ENCODE measurements around the gene PNRC2. TPM values are rescaled to one million over a fixed set of nuclear protein-coding genes. Genes with fewer than 3 reads are reported as not detected.

PNRC2 gene
- total RNA-seq, 2 experiments from 2014 or later: 172 to 183 TPM

GRCh38 chr1:23958810-23959460 lies 693 bp upstream of the PNRC2 start:
- intact Hi-C loops (cut with DNase I, micrococcal nuclease): loop anchor here (1.0 to 10.0 kb wide), 6 partner anchors 21 to 786 kb away; partner anchors contain the start of genes SRSF10 (in 2 of the 2), CLIC4 (in 1 of the 2), FUCA1 (in 1 of the 2) and GALE (in 1 of the 2)
- Mint-ChIP-seq H3K27ac (peak overlapping the region; percentile 100), H3K9me3 (no peaks in the 10 kb centered on the region), H3K4me1 (ENCODE audit: low read depth) (peaks cover 57% of the 10 kb centered on the region), H3K4me3 (peak overlapping the region; percentile 100), H3K27me3 (no peaks in the 10 kb centered on the region), H3K36me3 (ENCODE audit: low read depth) (peaks cover 47% of the 10 kb centered on the region)
- ATAC-seq (ENCODE audit: poor library complexity): peak; percentile 80
- peaks cover 20% of the 10 kb centered on the region for H3K4me1 ChIP-seq (ENCODE audit: insufficient read depth, low read length)
- TF ChIP-seq CTCF (IDR thresholded peaks at IDR 0.05): no peak
- H3K4me3 ChIP-seq (ENCODE audit: low read length): peak overlapping the region; percentile 61
- no peaks in the 10 kb centered on the region for H3K27me3 ChIP-seq (ENCODE audit: control insufficient read depth in 1 of 2, insufficient read depth in 2 of 2, low read length in 2 of 2)
- ChIA-PET CTCF (interaction anchor here (0.8 to 1.5 kb wide), 7 partner anchors 9 to 457 kb away, joined by 3 to 12 read pairs (median 4); partner anchors contain the start of genes NIPAL3 and SRSF10), POLR2A (interaction anchor here (0.7 to 8.5 kb wide), 13 partner anchors 10 to 1274 kb away, joined by 3 to 164 read pairs (median 4); partner anchors contain the start of genes ELOA, HMGCL, HNRNPR and LYPLA2)
- peak overlapping the region; percentile 92 to 97 for H3K27ac ChIP-seq (ENCODE audit: low read depth in 1 of 2, low read length in 2 of 2)
- H3K36me3 ChIP-seq (ENCODE audit: insufficient read depth, low read length): peaks cover 14% of the 10 kb centered on the region
- H3K9me3 ChIP-seq (ENCODE audit: control insufficient read depth in 1 of 2, insufficient read depth in 1 of 2, low read length in 2 of 2): no peaks in the 10 kb centered on the region
- DNase-seq: peak; percentile 78 to 97 (median 84)

- H3K27me3 Mint-ChIP-seq: no peaks in the 10 kb centered on the region
- ChIA-PET POLR2A (interaction anchor here (0.9 to 8.5 kb wide), 15 partner anchors 8 to 1287 kb away, joined by 3 to 164 read pairs (median 4); partner anchors contain the start of genes HMGCL, HNRNPR, LYPLA2 and PITHD1), CTCF (interaction anchor here (0.5 to 1.5 kb wide), 3 partner anchors 19 to 708 kb away, joined by 3 to 12 read pairs (median 3); partner anchors contain the start of gene SRSF10)
- Histone ChIP-seq H3K27me3 (ENCODE audit: control insufficient read depth in 1 of 2, insufficient read depth in 2 of 2, low read length in 2 of 2) (no peaks in the 10 kb centered on the region), H3K9me3 (ENCODE audit: control insufficient read depth in 1 of 2, insufficient read depth in 1 of 2, low read length in 2 of 2) (no peaks in the 10 kb centered on the region), H3K4me1 (ENCODE audit: insufficient read depth, low read length) (peaks cover 11% of the 10 kb centered on the region), H3K27ac (ENCODE audit: low read depth in 1 of 2, low read length in 2 of 2) (peak overlapping the region; percentile 92 to 97), H3K36me3 (ENCODE audit: insufficient read depth, low read length) (peaks cover 26% of the 10 kb centered on the region), H3K4me3 (ENCODE audit: low read length) (peak overlapping the region; percentile 61)
- no peaks in the 10 kb centered on the region for H3K9me3 Mint-ChIP-seq
- no peak for TF ChIP-seq CTCF (IDR thresholded peaks at IDR 0.05)
- H3K36me3 Mint-ChIP-seq (ENCODE audit: low read depth): peaks cover 63% of the 10 kb centered on the region
- DNase-seq (peak in 3 of 14 experiments; percentile 40 to 54 (median 44)), ATAC-seq (ENCODE audit: poor library complexity) (no peak)
- peak overlapping the region; percentile 100 for H3K27ac Mint-ChIP-seq
- peak overlapping the region; percentile 100 for H3K4me3 Mint-ChIP-seq
- intact Hi-C loops (cut with DNase I, micrococcal nuclease): no loop called here
- peaks cover 61% of the 10 kb centered on the region for H3K4me1 Mint-ChIP-seq (ENCODE audit: low read depth)
Measured at GRCh38 chr1:23960291-23961020, 828 bp downstream of the PNRC2 start.

- Histone ChIP-seq H3K4me3 (ENCODE audit: low read length) (no peak overlapping the region), H3K27ac (ENCODE audit: low read depth in 1 of 2, low read length in 2 of 2) (peak overlapping the region in 1 of 2 donors; percentile 11), H3K4me1 (ENCODE audit: insufficient read depth, low read length) (no peaks in the 10 kb centered on the region), H3K36me3 (ENCODE audit: insufficient read depth, low read length) (peaks cover 45% of the 10 kb centered on the region), H3K27me3 (ENCODE audit: control insufficient read depth in 1 of 2, insufficient read depth in 2 of 2, low read length in 2 of 2) (no peaks in the 10 kb centered on the region), H3K9me3 (ENCODE audit: control insufficient read depth in 1 of 2, insufficient read depth in 1 of 2, low read length in 2 of 2) (no peaks in the 10 kb centered on the region)
- TF ChIP-seq CTCF (IDR thresholded peaks at IDR 0.05): no peak
- Mint-ChIP-seq H3K36me3 (ENCODE audit: low read depth) (peaks cover 92% of the 10 kb centered on the region), H3K9me3 (no peaks in the 10 kb centered on the region), H3K27me3 (no peaks in the 10 kb centered on the region), H3K4me1 (ENCODE audit: low read depth) (peaks cover 78% of the 10 kb centered on the region), H3K27ac (peak overlapping the region; percentile 63), H3K4me3 (peak overlapping the region; percentile 32)
- CTCF ChIA-PET: no interaction called here
- intact Hi-C loops (cut with DNase I, micrococcal nuclease): no loop called here
- no peak for ATAC-seq (ENCODE audit: poor library complexity)
- DNase-seq: no peak
- POLR2A ChIA-PET: interaction anchor here (8.5 kb wide), 1 partner anchor 14 kb away, joined by 164 read pairs; the partner anchor contains the start of gene SRSF10
Measured at GRCh38 chr1:23963617-23964234, 4.1 kb downstream of the PNRC2 start.
